SK-N-SH treated with all-trans-retinoic acid at 6 μM for 48 hours (cell line): ENCODE measurements around the gene FBXO10.

Source experiments
- ATAC-seq: fragments of 200-7000 bp; cut with Tn5 transposase; 3 replicates; pipeline ENCODE4 v1.9.1; 2020; ENCODE audit warnings: mild to moderate bottlenecking, moderate library complexity
- ARNTL ChIP-seq: fragments of 450-650 bp; formaldehyde crosslinking; IDR thresholded peaks from 2 replicates; pipeline ENCODE4 v1.5.0; 2020; ENCODE audit warnings: low read depth, mild to moderate bottlenecking, moderate library complexity, borderline replicate concordance
- BACH2 ChIP-seq: fragments of 250-450 bp; sonication (Bioruptor Pico); IDR thresholded peaks from 2 replicates; pipeline ENCODE4 v1.9.0; 2021; ENCODE audit warnings: mild to moderate bottlenecking, borderline replicate concordance
- CREB5 ChIP-seq: fragments of 250-450 bp; sonication (Bioruptor Pico); IDR thresholded peaks from 2 replicates; pipeline ENCODE4 v1.5.1; 2020; ENCODE audit warnings: low read depth, mild to moderate bottlenecking, moderate library complexity
- CSDC2 ChIP-seq: fragments of 250-450 bp; sonication (Bioruptor Pico); IDR thresholded peaks from 2 replicates; pipeline ENCODE4 v1.5.0; 2020; ENCODE audit warnings: mild to moderate bottlenecking, moderate library complexity
- CSRNP3 ChIP-seq: fragments of 250-450 bp; sonication (Bioruptor Pico); IDR thresholded peaks from 2 replicates; pipeline ENCODE4 v1.5.1; 2021; ENCODE audit warnings: mild to moderate bottlenecking, moderate library complexity
- ESRRG ChIP-seq: fragments of 250-450 bp; sonication (Bioruptor Pico); IDR thresholded peaks from 2 replicates; pipeline ENCODE4 v1.6.1; 2021; ENCODE audit warnings: mild to moderate bottlenecking
- GLIS3 ChIP-seq: fragments of 250-450 bp; sonication (Bioruptor Pico); IDR thresholded peaks from 2 replicates; pipeline ENCODE4 v1.5.0; 2020; ENCODE audit warnings: mild to moderate bottlenecking, moderate library complexity
- ISL1 ChIP-seq: fragments of 250-450 bp; sonication (Bioruptor Pico); IDR thresholded peaks from 2 replicates; pipeline ENCODE4 v2.1.2; 2022; ENCODE audit warnings: mild to moderate bottlenecking, moderate library complexity
- OSR1 ChIP-seq: fragments of 250-450 bp; sonication (Bioruptor Pico); IDR thresholded peaks from 2 replicates; pipeline ENCODE4 v1.8.0; 2022; ENCODE audit warnings: moderate library complexity, mild to moderate bottlenecking, inconsistent platforms
- PATZ1 ChIP-seq: fragments of 250-450 bp; sonication (Bioruptor Pico); IDR thresholded peaks from 2 replicates; pipeline ENCODE4 v1.8.0; 2020; ENCODE audit warnings: mild to moderate bottlenecking, moderate library complexity, borderline replicate concordance
- POU6F1 ChIP-seq: fragments of 250-450 bp; sonication (Bioruptor Pico); IDR thresholded peaks from 2 replicates; pipeline ENCODE4 v1.8.0; 2021; ENCODE audit warnings: low read depth, mild to moderate bottlenecking, moderate library complexity, borderline replicate concordance
- PPARA ChIP-seq: fragments of 250-450 bp; sonication (Bioruptor Pico); IDR thresholded peaks from 2 replicates; pipeline ENCODE4 v1.5.0; 2020; ENCODE audit warnings: mild to moderate bottlenecking, borderline replicate concordance
- RARB ChIP-seq: fragments of 250-450 bp; sonication (Bioruptor Pico); IDR thresholded peaks from 2 replicates; pipeline ENCODE4 v1.8.0; 2021; ENCODE audit warnings: mild to moderate bottlenecking, moderate library complexity
- SNAI2 ChIP-seq: fragments of 250-450 bp; sonication (Bioruptor Pico); IDR thresholded peaks from 2 replicates; pipeline ENCODE4 v1.5.0; 2020; ENCODE audit warnings: mild to moderate bottlenecking, moderate library complexity
- TCF4 ChIP-seq: fragments of 250-450 bp; sonication (Bioruptor Pico); IDR thresholded peaks from 2 replicates; pipeline ENCODE4 v1.8.0; 2021; ENCODE audit warnings: mild to moderate bottlenecking, moderate library complexity, borderline replicate concordance
- TOX ChIP-seq: fragments of 250-450 bp; sonication (Bioruptor Pico); IDR thresholded peaks from 2 replicates; pipeline ENCODE4 v1.8.0; 2021; ENCODE audit warnings: mild to moderate bottlenecking, moderate library complexity, borderline replicate concordance
- ZC3H10 ChIP-seq: fragments of 250-450 bp; sonication (Bioruptor Pico); IDR thresholded peaks from 2 replicates; pipeline ENCODE4 v1.5.1; 2021; ENCODE audit warnings: mild to moderate bottlenecking, moderate library complexity
- ZFP30 ChIP-seq: fragments of 450-650 bp; formaldehyde crosslinking; IDR thresholded peaks from 2 replicates; pipeline ENCODE4 v1.5.0; 2022; ENCODE audit warnings: mild to moderate bottlenecking, moderate library complexity
- ZNF70 ChIP-seq: fragments of 450-650 bp; formaldehyde crosslinking; IDR thresholded peaks from 2 replicates; pipeline ENCODE4 v1.5.0; 2020; ENCODE audit warnings: mild to moderate bottlenecking, moderate library complexity

FBXO10 gene

DNA sequence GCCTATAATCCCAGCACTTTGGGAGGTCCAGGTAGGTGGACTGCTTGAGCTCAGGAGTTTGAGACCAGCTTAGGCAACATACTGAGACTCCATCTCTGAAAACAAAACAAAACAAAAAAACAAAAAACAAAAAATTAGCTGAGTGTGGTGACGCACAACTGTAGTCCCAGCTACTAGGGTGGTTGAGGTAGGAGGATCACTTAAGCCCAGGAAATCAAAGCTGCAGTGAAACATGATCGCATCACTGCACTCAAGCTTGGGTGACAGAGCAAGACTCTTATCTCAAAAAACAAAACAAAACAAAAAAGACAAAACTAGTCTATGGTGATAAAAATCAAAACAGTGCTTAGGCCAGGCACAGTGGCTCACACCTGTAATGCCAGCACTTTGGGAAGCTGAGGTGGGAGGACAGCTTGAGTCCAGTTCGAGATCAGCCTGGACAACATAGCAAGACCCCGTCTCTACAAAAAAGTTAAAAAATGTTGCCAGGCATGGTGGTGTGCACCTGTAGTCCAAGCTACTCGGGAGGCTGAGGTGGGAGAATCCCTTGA lies 28.8 kb downstream of the FBXO10 start:
- no peak for TF ChIP-seq CSDC2 (CRISPR knock-in tag)
- no peak for TF ChIP-seq RARB (CRISPR knock-in tag)
- TF ChIP-seq PATZ1, result no peak
- no peak for TF ChIP-seq TOX (CRISPR knock-in tag)
- no peak for TF ChIP-seq SNAI2 (CRISPR knock-in tag)
- no peak for TF ChIP-seq ISL1
- no peak for TF ChIP-seq OSR1 (CRISPR knock-in tag)
- TF ChIP-seq CSRNP3, result no peak
- TF ChIP-seq ZC3H10 (CRISPR knock-in tag), result no peak
- TF ChIP-seq ZNF70 (CRISPR knock-in tag), result no peak
- no peak for TF ChIP-seq ZFP30
- TF ChIP-seq BACH2 (CRISPR knock-in tag), result no peak
- no peak for ATAC-seq

DNA sequence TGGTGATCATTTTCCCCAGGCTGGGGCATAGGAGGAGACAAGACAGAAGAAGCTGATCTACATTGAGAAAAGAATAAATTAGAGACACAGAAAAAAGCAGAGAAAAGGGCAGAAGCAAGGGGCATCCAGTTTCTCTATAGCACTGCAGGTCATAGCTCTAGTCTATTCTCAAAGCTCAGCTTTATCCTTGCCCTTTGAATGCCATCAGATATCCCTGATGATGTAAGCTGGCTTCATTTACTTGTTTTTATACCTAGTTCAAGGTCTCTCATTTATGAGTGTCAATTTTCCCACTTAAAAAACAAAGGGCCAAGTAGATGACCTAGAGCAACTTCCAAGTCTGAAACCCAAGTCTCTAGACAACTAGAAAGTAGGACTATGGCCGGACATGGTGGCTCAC lies 32.7 kb downstream of the FBXO10 start:
- ATAC-seq, result no peak
- no peak for TF ChIP-seq RARB (CRISPR knock-in tag)

- TF ChIP-seq CSRNP3 (no peak), ZFP30 (no peak), ZNF70 (CRISPR knock-in tag) (no peak), SNAI2 (CRISPR knock-in tag) (no peak), PATZ1 (no peak), ESRRG (no peak), POU6F1 (CRISPR knock-in tag) (no peak), OSR1 (CRISPR knock-in tag) (no peak), BACH2 (CRISPR knock-in tag) (no peak), ISL1 (no peak), TCF4 (CRISPR knock-in tag) (no peak), ARNTL (no peak), PPARA (CRISPR knock-in tag) (no peak), ZC3H10 (CRISPR knock-in tag) (no peak), TOX (CRISPR knock-in tag) (no peak), CREB5 (CRISPR knock-in tag) (no peak), GLIS3 (no peak), CSDC2 (CRISPR knock-in tag) (no peak), RARB (CRISPR knock-in tag) (no peak)
- ATAC-seq, result no peak
Measured at GRCh38 chr9:37542895-37543294, 33.3 kb downstream of the FBXO10 start.
